Left ventricle myocardium superior (tissue), 1 donor: ENCODE data around the gene KIF5C. TPM values are rescaled to one million over a fixed set of nuclear protein-coding genes. Genes with fewer than 3 reads are reported as not detected.
A peak's percentile ranks its signal among the peaks of the same experiment; 100 is the strongest.

Source experiments
- ATAC-seq: fragments of 200-7000 bp; cut with Tn5 transposase; one replicate; pipeline ENCODE4 v1.9.1; 2020; ENCODE audit warnings: mild to moderate bottlenecking, moderate library complexity
- DNase-seq: peaks from one replicate; pipeline ENCODE4 v3.0.0-alpha.2; 2020
- intact Hi-C: fragments of 100-400 bp; cut with micrococcal nuclease; formaldehyde crosslinking; loops from one replicate; pipeline ENCODE4 v1.11.0; 2022
- total RNA-seq: library from RNA; stranded (reverse); fragmentation: NEBNext Ultra II Directional; extraction: Animal tissue kit (Norgen Biotek cat#: 25700); gene quantifications from one replicate; pipeline ENCODE4 v1.2.1, GENCODE V29; 2021
- donor health status: DM: no; HTN: yes; CAD: no; lungs with severe emphysema.

KIF5C gene
- total RNA-seq, 1 donor from 2014 or later: 0.52 TPM

- intact Hi-C loops: no loop called here
- no peak for DNase-seq
- no peak for ATAC-seq
These were observed 43.5 kb downstream of the KIF5C start for GRCh38 chr2:148918554-148918953.

GRCh38 chr2:148920559-148920958 lies 45.5 kb downstream of the KIF5C start:
- DNase-seq (no peak), ATAC-seq (no peak)
- intact Hi-C loops: no loop called here

GRCh38 chr2:148922062-148922461 lies 47.0 kb downstream of the KIF5C start:
- intact Hi-C loops: no loop called here
- DNase-seq (no peak), ATAC-seq (no peak)

- no peak for DNase-seq
- ATAC-seq: no peak
- intact Hi-C loops: no loop called here
These were observed 47.9 kb downstream of the KIF5C start for GRCh38 chr2:148922776-148923475.

GRCh38 chr2:148924514-148925178 lies 49.6 kb downstream of the KIF5C start:
- no peak for DNase-seq
- intact Hi-C loops: no loop called here
- ATAC-seq: no peak

GRCh38 chr2:148926291-148926961 lies 51.4 kb downstream of the KIF5C start:
- peak; percentile 48 for ATAC-seq

GRCh38 chr2:148926981-148927401 lies 52.0 kb downstream of the KIF5C start:
- peak; percentile 57 for ATAC-seq
- intact Hi-C loops: no loop called here

More at GRCh38 chr2:148926291-148926961, 51.4 kb downstream of the KIF5C start:
- peak; percentile 57 for DNase-seq
- intact Hi-C loops: no loop called here

GRCh38 chr2:148928395-148928794 lies 53.4 kb downstream of the KIF5C start:
- intact Hi-C loops: no loop called here
- no peak for ATAC-seq

More at GRCh38 chr2:148926981-148927401, 52.0 kb downstream of the KIF5C start:
- peak; percentile 44 for DNase-seq

GRCh38 chr2:148930046-148930775 lies 55.2 kb downstream of the KIF5C start:
- no peak for ATAC-seq
- intact Hi-C loops: no loop called here

More at GRCh38 chr2:148928395-148928794, 53.4 kb downstream of the KIF5C start:
- DNase-seq: no peak

GRCh38 chr2:148932536-148932935 lies 57.5 kb downstream of the KIF5C start:
- no peak for DNase-seq
- no peak for ATAC-seq
- intact Hi-C loops: no loop called here

More at GRCh38 chr2:148930046-148930775, 55.2 kb downstream of the KIF5C start:
- DNase-seq: no peak

GRCh38 chr2:148933456-148933855 lies 58.4 kb downstream of the KIF5C start:
- no peak for ATAC-seq

GRCh38 chr2:148935791-148936190 lies 60.8 kb downstream of the KIF5C start:
- DNase-seq: no peak
- intact Hi-C loops: no loop called here
- no peak for ATAC-seq

More at GRCh38 chr2:148933456-148933855, 58.4 kb downstream of the KIF5C start:
- intact Hi-C loops: no loop called here
- no peak for DNase-seq

GRCh38 chr2:148936857-148937450 lies 61.9 kb downstream of the KIF5C start:
- intact Hi-C loops: no loop called here
- DNase-seq (no peak), ATAC-seq (no peak)

- intact Hi-C loops: no loop called here
- ATAC-seq (no peak), DNase-seq (no peak)
These were observed 64.2 kb downstream of the KIF5C start for GRCh38 chr2:148939271-148939670.

GRCh38 chr2:148943097-148943496 lies 68.1 kb downstream of the KIF5C start:
- intact Hi-C loops: no loop called here
- no peak for ATAC-seq
- DNase-seq: no peak

- DNase-seq: no peak
- no peak for ATAC-seq
- intact Hi-C loops: no loop called here
These were observed 69.5 kb downstream of the KIF5C start for GRCh38 chr2:148944536-148944935.

GRCh38 chr2:148947299-148947698 lies 72.3 kb downstream of the KIF5C start:
- intact Hi-C loops: no loop called here
- no peak for ATAC-seq
- DNase-seq: no peak

GRCh38 chr2:148948868-148949267 lies 73.8 kb downstream of the KIF5C start:
- no peak for DNase-seq
- no peak for ATAC-seq
- intact Hi-C loops: no loop called here

- no peak for ATAC-seq
- intact Hi-C loops: no loop called here
- DNase-seq: no peak
These were observed 74.3 kb downstream of the KIF5C start for GRCh38 chr2:148949348-148949747.
